GM06990 (cell line): ENCODE measurements around the gene MUCL3.
"Not testable (repeated sequence)": the region's sequence is repeated elsewhere in the genome, so short reads cannot be mapped to it uniquely, and the experiment has no call there.

Experiments used
- DNase-seq: peaks from one replicate; pipeline ENCODE4 v3.0.0-alpha.2; 2011; ENCODE audit not compliant: insufficient read length; ENCODE audit errors: extremely low read depth
- H3K27me3 ChIP-seq: replicated peaks from 2 replicates; pipeline ENCODE4 v1.6.0; 2011; ENCODE audit warnings: low read length; ENCODE audit not compliant: control insufficient read depth, insufficient read depth
- H3K36me3 ChIP-seq: 2 replicates; pipeline ENCODE4 v1.5.1; 2011; ENCODE audit warnings: low read length; ENCODE audit not compliant: control insufficient read depth, insufficient read depth
- H3K4me3 ChIP-seq: replicated peaks from 2 replicates; pipeline ENCODE4 v1.5.1; 2011; ENCODE audit warnings: low read depth, mild to moderate bottlenecking, control low read depth, low read length
- TF ChIP-seq, protein P1 (sequence below): IDR thresholded peaks from 2 replicates; pipeline ENCODE4 v1.5.1; 2011; ENCODE audit warnings: low read length, control low read depth, mild to moderate bottlenecking, inconsistent platforms; ENCODE audit not compliant: insufficient read depth, poor library complexity, severe bottlenecking

Gene MUCL3

DNA sequence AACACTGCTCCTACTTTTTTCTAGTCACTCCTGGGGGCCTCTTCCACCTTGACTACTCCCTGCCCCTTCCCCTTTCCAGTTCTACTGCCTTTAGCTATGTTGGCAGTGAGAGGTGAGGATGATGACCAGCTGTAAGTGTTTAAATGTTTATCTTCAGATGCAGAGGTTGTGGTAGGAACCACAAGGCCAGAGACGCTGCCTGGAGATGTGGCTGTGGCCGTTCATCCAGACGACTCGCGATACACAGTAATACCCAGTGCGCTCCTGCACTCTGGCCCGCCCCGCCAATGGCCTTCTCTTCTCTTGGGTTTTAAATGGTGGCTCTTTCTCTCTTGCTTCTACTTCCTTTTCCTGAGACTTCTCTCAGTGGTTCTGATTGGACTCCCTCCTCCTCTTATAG lies 22.1 kb upstream of the MUCL3 start:
- no peak for DNase-seq
- TF ChIP-seq, protein P1, sequence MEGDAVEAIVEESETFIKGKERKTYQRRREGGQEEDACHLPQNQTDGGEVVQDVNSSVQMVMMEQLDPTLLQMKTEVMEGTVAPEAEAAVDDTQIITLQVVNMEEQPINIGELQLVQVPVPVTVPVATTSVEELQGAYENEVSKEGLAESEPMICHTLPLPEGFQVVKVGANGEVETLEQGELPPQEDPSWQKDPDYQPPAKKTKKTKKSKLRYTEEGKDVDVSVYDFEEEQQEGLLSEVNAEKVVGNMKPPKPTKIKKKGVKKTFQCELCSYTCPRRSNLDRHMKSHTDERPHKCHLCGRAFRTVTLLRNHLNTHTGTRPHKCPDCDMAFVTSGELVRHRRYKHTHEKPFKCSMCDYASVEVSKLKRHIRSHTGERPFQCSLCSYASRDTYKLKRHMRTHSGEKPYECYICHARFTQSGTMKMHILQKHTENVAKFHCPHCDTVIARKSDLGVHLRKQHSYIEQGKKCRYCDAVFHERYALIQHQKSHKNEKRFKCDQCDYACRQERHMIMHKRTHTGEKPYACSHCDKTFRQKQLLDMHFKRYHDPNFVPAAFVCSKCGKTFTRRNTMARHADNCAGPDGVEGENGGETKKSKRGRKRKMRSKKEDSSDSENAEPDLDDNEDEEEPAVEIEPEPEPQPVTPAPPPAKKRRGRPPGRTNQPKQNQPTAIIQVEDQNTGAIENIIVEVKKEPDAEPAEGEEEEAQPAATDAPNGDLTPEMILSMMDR: no peak
- no peak overlapping the region for H3K4me3 ChIP-seq
- no peaks in the 10 kb centered on the region for H3K27me3 ChIP-seq
- peaks cover 39% of the 10 kb centered on the region for H3K36me3 ChIP-seq

DNA sequence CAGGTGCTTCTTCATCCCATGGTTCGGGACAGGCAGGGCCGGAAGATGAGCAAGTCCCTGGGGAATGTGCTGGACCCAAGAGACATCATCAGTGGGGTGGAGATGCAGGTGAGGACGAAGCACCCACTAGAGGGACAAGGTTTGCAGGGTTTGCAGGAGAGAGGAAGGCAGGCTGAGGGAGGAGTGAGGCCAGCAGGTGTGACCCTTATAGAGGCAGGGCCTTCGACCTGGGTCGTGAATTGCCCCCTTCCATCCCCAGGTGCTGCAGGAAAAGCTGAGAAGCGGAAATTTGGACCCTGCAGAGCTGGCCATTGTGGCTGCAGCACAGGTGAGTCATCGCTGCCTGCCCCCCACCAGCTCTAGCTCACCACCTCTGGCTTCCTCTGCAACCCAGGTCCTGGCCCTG lies 18.3 kb upstream of the MUCL3 start:
- peaks cover 50% of the 10 kb centered on the region for H3K36me3 ChIP-seq
- TF ChIP-seq, protein P1: no peak
- DNase-seq: no peak
- no peak overlapping the region for H3K4me3 ChIP-seq
- H3K27me3 ChIP-seq: no peaks in the 10 kb centered on the region

DNA sequence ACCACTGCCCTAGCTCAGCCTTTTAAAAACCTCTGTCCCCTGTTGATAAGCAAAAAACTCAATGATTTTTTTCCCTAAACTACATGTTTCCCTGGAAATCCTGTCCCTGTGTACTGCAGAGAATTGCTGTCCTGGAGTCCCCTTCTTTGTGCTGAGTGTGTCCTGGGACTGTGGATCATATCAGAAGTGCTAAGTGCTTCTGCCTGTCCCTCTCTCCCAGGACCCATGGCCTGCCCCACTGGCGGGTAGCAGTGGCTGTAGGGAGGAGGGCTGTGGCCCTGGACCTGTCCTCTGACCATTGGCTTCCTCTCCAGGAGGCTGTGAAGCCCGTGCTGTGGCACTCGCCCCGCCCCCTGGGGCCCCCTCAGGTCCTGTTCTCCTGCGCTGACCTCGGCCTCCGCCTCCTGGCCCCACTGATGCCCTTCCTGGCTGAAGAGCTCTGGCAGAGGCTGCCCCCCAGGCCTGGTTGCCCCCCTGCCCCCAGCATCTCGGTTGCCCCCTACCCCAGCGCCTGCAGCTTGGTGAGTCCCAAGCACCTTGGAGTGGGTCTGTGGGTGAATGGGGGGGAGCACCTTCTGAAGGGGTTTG lies 16.6 kb upstream of the MUCL3 start:
- not testable (repeated sequence) for H3K27me3 ChIP-seq, DNase-seq, H3K4me3 ChIP-seq
- peaks cover 42% of the 10 kb centered on the region for H3K36me3 ChIP-seq

DNA sequence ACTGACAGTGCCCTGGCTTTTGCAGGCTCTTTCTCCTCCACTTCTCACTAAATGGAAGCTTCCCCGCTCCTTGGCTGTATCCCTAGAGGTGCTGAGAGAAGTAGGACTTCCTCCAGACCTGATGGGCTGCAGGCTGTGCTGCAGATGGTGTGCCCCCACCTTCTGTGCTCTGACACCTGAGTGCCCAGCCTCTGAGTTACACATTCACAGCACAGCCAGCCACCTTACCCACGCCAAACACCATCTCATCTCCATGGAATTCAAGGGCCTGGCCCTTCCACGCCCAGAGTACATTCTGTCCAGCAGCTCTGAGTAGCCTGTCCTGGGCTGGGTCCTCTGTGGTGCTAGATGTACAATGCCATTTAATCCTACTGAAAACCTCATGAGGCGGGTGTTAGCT lies 14.1 kb upstream of the MUCL3 start:
- Histone ChIP-seq H3K27me3 (no peaks in the 10 kb centered on the region), H3K36me3 (peaks cover 28% of the 10 kb centered on the region), H3K4me3 (no peak overlapping the region)
- no peak for DNase-seq
- TF ChIP-seq, protein P1: no peak

DNA sequence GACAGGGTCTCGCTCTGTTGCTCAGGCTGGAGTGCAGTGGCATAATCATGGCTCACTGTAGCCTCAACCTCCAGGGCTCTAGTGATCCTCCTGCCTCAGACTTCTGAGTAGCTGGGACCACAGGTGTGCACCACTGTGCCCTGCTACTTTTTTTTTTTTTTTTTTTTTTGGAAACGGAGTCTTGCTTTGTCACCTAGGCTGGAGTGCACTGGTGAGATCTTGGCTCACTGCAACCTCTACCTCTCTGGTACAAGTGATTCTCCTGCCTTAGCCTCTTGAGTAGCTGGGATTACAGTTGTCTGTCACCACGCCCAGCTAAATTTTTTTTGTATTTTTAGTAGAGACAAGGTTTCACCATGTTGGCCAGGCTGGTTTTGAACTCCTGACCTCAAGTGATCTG lies 13.7 kb upstream of the MUCL3 start:
- not testable (repeated sequence) for H3K4me3 ChIP-seq, DNase-seq, H3K27me3 ChIP-seq
- H3K36me3 ChIP-seq: peaks cover 26% of the 10 kb centered on the region

DNA sequence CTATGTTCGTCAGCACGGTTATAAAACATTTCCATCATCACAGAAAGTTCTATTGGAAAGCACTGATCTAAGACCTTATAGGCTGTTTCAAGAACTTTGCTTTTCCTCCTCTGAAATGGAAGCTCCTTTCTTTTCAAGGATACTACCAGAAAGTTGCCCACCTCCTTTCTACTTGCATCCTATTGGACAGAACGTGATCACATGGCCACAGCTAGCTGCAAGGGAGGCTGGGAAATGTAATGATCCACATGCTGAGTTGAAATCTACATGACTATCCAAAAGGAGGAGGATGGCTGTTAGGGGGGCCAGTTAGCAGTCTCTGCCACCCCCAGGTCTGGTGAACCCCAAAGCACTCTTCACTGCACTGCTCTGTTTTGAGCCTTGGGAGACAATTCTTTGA lies 12.1 kb upstream of the MUCL3 start:
- TF ChIP-seq, protein P1: no peak
- H3K4me3 ChIP-seq: no peak overlapping the region
- no peak for DNase-seq
- no peaks in the 10 kb centered on the region for H3K27me3 ChIP-seq
- peaks cover 16% of the 10 kb centered on the region for H3K36me3 ChIP-seq

DNA sequence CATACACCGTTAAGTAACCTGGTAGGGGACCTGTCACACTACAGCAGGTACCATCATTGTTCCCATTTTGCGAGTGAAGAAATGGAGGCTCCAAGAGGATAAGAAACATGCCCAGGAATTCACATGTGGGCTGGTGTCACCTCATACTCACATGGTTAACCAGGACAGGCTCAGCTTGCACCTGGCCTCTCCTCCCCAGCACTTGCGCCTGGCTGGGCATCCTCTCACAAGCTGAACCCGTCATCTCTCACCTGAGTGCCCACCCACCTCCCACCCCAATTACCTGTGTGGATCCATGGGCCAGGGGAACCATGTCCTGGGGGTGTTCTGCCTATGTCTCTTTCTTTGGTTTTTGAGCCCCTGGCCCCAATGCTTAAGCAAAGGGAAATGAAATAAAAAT lies 10.3 kb upstream of the MUCL3 start:
- no peak overlapping the region for H3K4me3 ChIP-seq
- H3K36me3 ChIP-seq: peaks cover 11% of the 10 kb centered on the region
- TF ChIP-seq, protein P1: no peak
- no peak for DNase-seq
- H3K27me3 ChIP-seq: no peaks in the 10 kb centered on the region
